Epithelial cell of prostate (primary cell): Measurements from ENCODE around the gene SNED1.

Experiments used
- DNase-seq: peaks from one replicate; pipeline ENCODE4 v3.0.0-alpha.2; 2011; ENCODE audit warnings: low read depth, low spot score
- H3K27ac ChIP-seq: fragments of 450-650 bp; 2 replicates; pipeline ENCODE4 v1.5.1; 2017; ENCODE audit warnings: mild to moderate bottlenecking

SNED1 gene

GRCh38 chr2:241064008-241064801 is 65.8 kb downstream of the SNED1 start:
- H3K27ac ChIP-seq: no peak overlapping the region
- no peak for DNase-seq

GRCh38 chr2:241064802-241065354 is 66.5 kb downstream of the SNED1 start:
- DNase-seq: no peak
- H3K27ac ChIP-seq: no peak overlapping the region

GRCh38 chr2:241065355-241065803 is 67.0 kb downstream of the SNED1 start:
- DNase-seq: no peak
- H3K27ac ChIP-seq: no peak overlapping the region

GRCh38 chr2:241066171-241066892 is 67.9 kb downstream of the SNED1 start:
- no peak for DNase-seq
- H3K27ac ChIP-seq: no peak overlapping the region

- no peak for DNase-seq
- H3K27ac ChIP-seq: no peak overlapping the region
These were observed 68.5 kb downstream of the SNED1 start for GRCh38 chr2:241066893-241067341.

GRCh38 chr2:241067501-241068135 is 69.2 kb downstream of the SNED1 start:
- H3K27ac ChIP-seq: no peak overlapping the region
- no peak for DNase-seq

- no peak for DNase-seq
- H3K27ac ChIP-seq: no peak overlapping the region
These were observed 69.9 kb downstream of the SNED1 start for GRCh38 chr2:241068136-241068941.

GRCh38 chr2:241068942-241069810 is 70.8 kb downstream of the SNED1 start:
- H3K27ac ChIP-seq: no peak overlapping the region
- DNase-seq: no peak

- DNase-seq: no peak
- H3K27ac ChIP-seq: no peak overlapping the region
These were observed 71.4 kb downstream of the SNED1 start for GRCh38 chr2:241069821-241070281.

GRCh38 chr2:241070361-241070760 is 71.9 kb downstream of the SNED1 start:
- DNase-seq: no peak
- no peak overlapping the region for H3K27ac ChIP-seq

GRCh38 chr2:241070811-241071676 is 72.6 kb downstream of the SNED1 start:
- DNase-seq: no peak
- no peak overlapping the region for H3K27ac ChIP-seq

GRCh38 chr2:241071677-241072111 is 73.3 kb downstream of the SNED1 start:
- H3K27ac ChIP-seq: no peak overlapping the region
- no peak for DNase-seq

GRCh38 chr2:241072151-241072550 is 73.7 kb downstream of the SNED1 start:
- H3K27ac ChIP-seq: no peak overlapping the region
- no peak for DNase-seq

- no peak overlapping the region for H3K27ac ChIP-seq
- DNase-seq: no peak
These were observed 74.2 kb downstream of the SNED1 start for GRCh38 chr2:241072553-241073165.

GRCh38 chr2:241073166-241074064 is 75.0 kb downstream of the SNED1 start:
- no peak for DNase-seq
- H3K27ac ChIP-seq: no peak overlapping the region

GRCh38 chr2:241074065-241074818 is 75.8 kb downstream of the SNED1 start:
- H3K27ac ChIP-seq: no peak overlapping the region
- DNase-seq: no peak
